GM23248 (cell line): ENCODE results near the gene ACIN1. TPM values are rescaled to one million over a fixed set of nuclear protein-coding genes. Genes with fewer than 3 reads are reported as not detected.

Experiments
- DNase-seq: peaks from one replicate; pipeline ENCODE4 v3.0.0-alpha.2; 2015
- H2AFZ ChIP-seq: fragments of 200-600 bp; sonication (generic); 2 replicates; pipeline ENCODE4 v1.6.1; 2016; ENCODE audit warnings: antibody characterized with exemption
- H3F3A ChIP-seq: fragments of 200-600 bp; sonication (generic); 2 replicates; pipeline ENCODE4 v1.6.1; 2016; ENCODE audit warnings: mild to moderate bottlenecking, antibody characterized with exemption, mixed run types; ENCODE audit not compliant: insufficient read depth
- H3K27ac ChIP-seq: fragments of 200-600 bp; sonication (generic); 2 replicates; pipeline ENCODE4 v1.5.1; 2016; ENCODE audit warnings: mild to moderate bottlenecking
- H3K27me3 ChIP-seq: fragments of 200-600 bp; sonication (generic); replicated peaks from 2 replicates; pipeline ENCODE4 v1.6.1; 2016; ENCODE audit warnings: mild to moderate bottlenecking; ENCODE audit not compliant: insufficient read depth
- H3K36me3 ChIP-seq: fragments of 200-600 bp; sonication (generic); 2 replicates; pipeline ENCODE4 v1.6.1; 2016; ENCODE audit warnings: low read depth, mild to moderate bottlenecking
- H3K4me1 ChIP-seq: fragments of 200-600 bp; sonication (generic); 2 replicates; pipeline ENCODE4 v1.6.1; 2016; ENCODE audit warnings: mild to moderate bottlenecking; ENCODE audit not compliant: insufficient read depth
- H3K4me2 ChIP-seq: fragments of 200-600 bp; sonication (generic); one replicate; pipeline ENCODE4 v1.6.1; 2016; ENCODE audit warnings: mild to moderate bottlenecking; ENCODE audit not compliant: unreplicated experiment
- H3K4me3 ChIP-seq: fragments of 200-600 bp; sonication (generic); 2 replicates; pipeline ENCODE4 v1.5.1; 2016; ENCODE audit warnings: mild to moderate bottlenecking
- H3K79me2 ChIP-seq: fragments of 200-600 bp; sonication (generic); 2 replicates; pipeline ENCODE4 v1.6.1; 2016; ENCODE audit warnings: mild to moderate bottlenecking; ENCODE audit not compliant: insufficient read depth
- H3K9ac ChIP-seq: fragments of 200-600 bp; sonication (generic); 2 replicates; pipeline ENCODE4 v1.6.1; 2016; ENCODE audit warnings: mild to moderate bottlenecking
- H3K9me2 ChIP-seq: fragments of 200-600 bp; sonication (generic); 2 replicates; pipeline ENCODE4 v1.6.1; 2016; ENCODE audit warnings: mixed run types, mild to moderate bottlenecking, moderate library complexity; ENCODE audit not compliant: insufficient read depth
- H3K9me3 ChIP-seq: fragments of 200-600 bp; sonication (generic); one replicate; pipeline ENCODE4 v1.6.1; 2017; ENCODE audit warnings: low read depth
- H4K20me1 ChIP-seq: fragments of 200-600 bp; sonication (generic); 2 replicates; pipeline ENCODE4 v1.6.0; 2016; ENCODE audit not compliant: insufficient read depth
- EZH2 ChIP-seq: fragments of 200-600 bp; sonication (generic); IDR thresholded peaks from 2 replicates; pipeline ENCODE4 v1.6.1; 2018; ENCODE audit warnings: antibody characterized with exemption, mild to moderate bottlenecking; ENCODE audit not compliant: insufficient read depth, poor library complexity, severe bottlenecking
- EZH2phosphoT487 ChIP-seq: fragments of 200-600 bp; sonication (generic); IDR thresholded peaks from 2 replicates; pipeline ENCODE4 v1.6.1; 2018; ENCODE audit warnings: antibody characterized with exemption, moderate library complexity, mild to moderate bottlenecking, low read depth; ENCODE audit not compliant: insufficient read depth
- WGBS, 2 experiments: methylation state at CpG; one replicate each; pipeline ENCODE4 v1.1.6; 2015 to 2017; ENCODE audit warnings: low lambda C conversion rate in 2 of 2, low coverage in 1 of 2; ENCODE audit errors: missing lambda C conversion rate in 2 of 2; 5-methylcytosine and 5-hydroxymethylcytosine counted together
- in situ Hi-C: fragments of 300-500 bp; cut with MboI; formaldehyde crosslinking; loops from 2 replicates; pipeline ENCODE4 v1.15.0; 2020
- polyA plus RNA-seq: library from polyadenylated mRNA; unstranded; fragments of >200 nt; fragmentation: Nextera tagmentation; extraction: Ambion mirVana; gene quantifications from 2 replicates; pipeline ENCODE4 v1.2.1, GENCODE V29; 2016
- total RNA-seq: library from RNA; depleted of rRNA; stranded (reverse); fragments of >200 nt; shearing (Covaris generic); gene quantifications from 2 replicates; pipeline ENCODE4 v1.2.3, GENCODE V29; 2014; rRNA removed

Gene ACIN1
- total and polyA plus RNA-seq, 2 experiments from 2014 or later = 35.5 to 63.7 TPM

- H3K27me3 ChIP-seq = no peaks in the 10 kb centered on the region
- peak within 1 kb of the TSS; percentile 76 for H3K9ac ChIP-seq
- H3K9me2 ChIP-seq = no peaks in the 10 kb centered on the region
- H3K36me3 ChIP-seq = no peaks in the 10 kb centered on the region
- H2AFZ ChIP-seq = peak within 1 kb of the TSS; percentile 90
- peak within 1 kb of the TSS; percentile 78 for H3K4me3 ChIP-seq
- H3K9me3 ChIP-seq = no peaks in the 10 kb centered on the region
- peaks cover 25% of the 10 kb centered on the region; the same call in 1 of the 2 replicates for H3F3A ChIP-seq
- TF ChIP-seq EZH2phosphoT487 (no peak), EZH2 (no peak)
- 1 to 2% methylated on average over 17 to 38 of the region's 40 CpGs for WGBS, 2 experiments
- peak within 1 kb of the TSS; percentile 46 for H3K27ac ChIP-seq
- DNase-seq = peak; percentile 89
- H3K4me2 ChIP-seq = peak within 1 kb of the TSS; percentile 74
- peaks cover 22% of the 10 kb centered on the region for H3K4me1 ChIP-seq
- H4K20me1 ChIP-seq = no peaks in the 10 kb centered on the region
- in situ Hi-C loops = no loop called here
- H3K79me2 ChIP-seq = peaks cover 5% of the 10 kb centered on the region; the same call in 1 of the 2 replicates
Observed at GRCh38 chr14:23009939-23010726, 84.8 kb downstream of the ACIN1 start, which contains the start of gene C14orf93. TSS of gene C14orf93 (minus strand) at chr14:23010143. CDS start at chr14:22999023, 11,120 bp downstream.

GRCh38 chr14:23009483-23009938 is 85.4 kb downstream of the ACIN1 start:
- TF ChIP-seq EZH2 = no peak
- no peak for TF ChIP-seq EZH2phosphoT487
- WGBS, 2 experiments = 9 to 10% methylated on average over 8 of the region's 8 CpGs
- H3K9ac ChIP-seq = peak overlapping the region; percentile 76
- H3K9me3 ChIP-seq = no peaks in the 10 kb centered on the region
- no peaks in the 10 kb centered on the region for H3K27me3 ChIP-seq
- peak overlapping the region; percentile 46 for H3K27ac ChIP-seq
- H3K4me2 ChIP-seq = peak overlapping the region; percentile 74
- peaks cover 25% of the 10 kb centered on the region; the same call in 1 of the 2 replicates for H3F3A ChIP-seq
- H3K4me3 ChIP-seq = peak overlapping the region; percentile 78
- in situ Hi-C loops = no loop called here
- H3K9me2 ChIP-seq = no peaks in the 10 kb centered on the region
- peak overlapping the region; percentile 90 for H2AFZ ChIP-seq
- peaks cover 5% of the 10 kb centered on the region; the same call in 1 of the 2 replicates for H3K79me2 ChIP-seq
- H4K20me1 ChIP-seq = no peaks in the 10 kb centered on the region
- no peak for DNase-seq
- H3K36me3 ChIP-seq = no peaks in the 10 kb centered on the region
- peaks cover 22% of the 10 kb centered on the region for H3K4me1 ChIP-seq

- H3K36me3 ChIP-seq = no peaks in the 10 kb centered on the region
- H3K9me3 ChIP-seq = no peaks in the 10 kb centered on the region
- WGBS, 2 experiments = 47% methylated on average over 3 of the region's 3 CpGs
- H3K27me3 ChIP-seq = no peaks in the 10 kb centered on the region
- no peak overlapping the region for H3K27ac ChIP-seq
- H3F3A ChIP-seq = peaks cover 25% of the 10 kb centered on the region; the same call in 1 of the 2 replicates
- H3K9ac ChIP-seq = peak overlapping the region; percentile 76; the same call in 1 of the 2 replicates
- H3K4me3 ChIP-seq = peak overlapping the region; percentile 78
- no peaks in the 10 kb centered on the region for H3K9me2 ChIP-seq
- peaks cover 5% of the 10 kb centered on the region; the same call in 1 of the 2 replicates for H3K79me2 ChIP-seq
- peaks cover 22% of the 10 kb centered on the region for H3K4me1 ChIP-seq
- DNase-seq = no peak
- H3K4me2 ChIP-seq = peak overlapping the region; percentile 74
- H2AFZ ChIP-seq = peak overlapping the region; percentile 90
- in situ Hi-C loops = no loop called here
- no peak for TF ChIP-seq EZH2phosphoT487
- no peak for TF ChIP-seq EZH2
- H4K20me1 ChIP-seq = no peaks in the 10 kb centered on the region
Observed at GRCh38 chr14:23008831-23009230, 86.1 kb downstream of the ACIN1 start.

Other genes with a start within 250 kb of the ACIN1 start
- 202 and 253 TPM in 2 replicates for gene LRP10, start 223.4 kb downstream of the ACIN1 start, total RNA-seq
- gene LRP10, start 223.4 kb downstream of the ACIN1 start, polyA plus RNA-seq = 159 and 161 TPM in 2 replicates
- 0.22 TPM in 1 of 2 replicates, not detected in the other for gene REM2, start 211.9 kb downstream of the ACIN1 start, total RNA-seq
- gene REM2, start 211.9 kb downstream of the ACIN1 start, polyA plus RNA-seq = 0.29 TPM in 1 of 2 replicates, not detected in the other
- 42.6 and 57.2 TPM in 2 replicates for gene RBM23, start 176.0 kb downstream of the ACIN1 start, total RNA-seq
- gene RBM23, start 176.0 kb downstream of the ACIN1 start, polyA plus RNA-seq = 33.8 and 36.5 TPM in 2 replicates
- 42.2 and 61.0 TPM in 2 replicates for gene PRMT5, start 165.8 kb downstream of the ACIN1 start, total RNA-seq
- 80.1 and 84.1 TPM in 2 replicates for gene PRMT5, start 165.8 kb downstream of the ACIN1 start, polyA plus RNA-seq
- 29.0 and 35.0 TPM in 2 replicates for gene HAUS4, start 138.0 kb downstream of the ACIN1 start, total RNA-seq
- 14.1 and 14.5 TPM in 2 replicates for gene HAUS4, start 138.0 kb downstream of the ACIN1 start, polyA plus RNA-seq
- 62.7 and 70.7 TPM in 2 replicates for gene AJUBA, start 112.6 kb downstream of the ACIN1 start, total RNA-seq
- 17.8 and 19.3 TPM in 2 replicates for gene AJUBA, start 112.6 kb downstream of the ACIN1 start, polyA plus RNA-seq
- gene C14orf93, start 85.0 kb downstream of the ACIN1 start, total RNA-seq = 7.1 and 11.4 TPM in 2 replicates
- 2.2 and 3.4 TPM in 2 replicates for gene C14orf93, start 85.0 kb downstream of the ACIN1 start, polyA plus RNA-seq
- 217 and 263 TPM in 2 replicates for gene PSMB5, start 60.2 kb downstream of the ACIN1 start, total RNA-seq
- gene PSMB5, start 60.2 kb downstream of the ACIN1 start, polyA plus RNA-seq = 274 and 277 TPM in 2 replicates
- not detected in 2 replicates for gene PSMB11, start 52.9 kb downstream of the ACIN1 start, total RNA-seq
- not detected in 2 replicates for gene PSMB11, start 52.9 kb downstream of the ACIN1 start, polyA plus RNA-seq
- 3.8 and 5.6 TPM in 2 replicates for gene CDH24, start 37.6 kb downstream of the ACIN1 start, total RNA-seq
- gene CDH24, start 37.6 kb downstream of the ACIN1 start, polyA plus RNA-seq = 1.0 and 1.5 TPM in 2 replicates
- 48.7 and 55.5 TPM in 2 replicates for gene C14orf119, start 369 bp upstream of the ACIN1 start, total RNA-seq
- 157 and 166 TPM in 2 replicates for gene C14orf119, start 369 bp upstream of the ACIN1 start, polyA plus RNA-seq
- gene CIROP, start 9.9 kb upstream of the ACIN1 start, total RNA-seq = not detected in 2 replicates
- gene CIROP, start 9.9 kb upstream of the ACIN1 start, polyA plus RNA-seq = 0.09 TPM in 1 of 2 replicates, not detected in the other
- gene CEBPE, start 24.1 kb upstream of the ACIN1 start, total RNA-seq = not detected in 2 replicates
- gene CEBPE, start 24.1 kb upstream of the ACIN1 start, polyA plus RNA-seq = not detected in 2 replicates
- gene SLC7A8, start 88.5 kb upstream of the ACIN1 start, total RNA-seq = 2.7 and 6.7 TPM in 2 replicates
- 9.8 and 9.9 TPM in 2 replicates for gene SLC7A8, start 88.5 kb upstream of the ACIN1 start, polyA plus RNA-seq
- gene RNF212B, start 142.8 kb upstream of the ACIN1 start, total RNA-seq = not detected in 2 replicates
- gene RNF212B, start 142.8 kb upstream of the ACIN1 start, polyA plus RNA-seq = not detected in 2 replicates
- 7.6 and 8.7 TPM in 2 replicates for gene HOMEZ, start 191.0 kb upstream of the ACIN1 start, total RNA-seq
- 5.0 and 5.8 TPM in 2 replicates for gene HOMEZ, start 191.0 kb upstream of the ACIN1 start, polyA plus RNA-seq
- 4.1 and 4.3 TPM in 2 replicates for gene PPP1R3E, start 207.7 kb upstream of the ACIN1 start, total RNA-seq
- 1.4 and 1.6 TPM in 2 replicates for gene PPP1R3E, start 207.7 kb upstream of the ACIN1 start, polyA plus RNA-seq
- gene BCL2L2, start 211.7 kb upstream of the ACIN1 start, total RNA-seq = 22.5 and 35.0 TPM in 2 replicates
- 6.4 and 8.1 TPM in 2 replicates for gene BCL2L2, start 211.7 kb upstream of the ACIN1 start, polyA plus RNA-seq
- gene PABPN1, start 226.3 kb upstream of the ACIN1 start, total RNA-seq = 60.3 and 65.5 TPM in 2 replicates
- 57.8 and 61.2 TPM in 2 replicates for gene PABPN1, start 226.3 kb upstream of the ACIN1 start, polyA plus RNA-seq